Naive thymus-derived CD4-positive, alpha-beta T cell (primary cell): Measurements from ENCODE around the gene HCAR1. TPM values are rescaled to one million over a fixed set of nuclear protein-coding genes. Genes with fewer than 3 reads are reported as not detected.
A peak's percentile ranks its signal among the peaks of the same experiment; 100 is the strongest.

ENCODE experiments used
- ATAC-seq: fragments of 150-1000 bp; cut with Tn5 transposase; 2 replicates; pipeline ENCODE4 v1.10.0; 2021; ENCODE audit warnings: mild to moderate bottlenecking, moderate library complexity
- CTCF ChIA-PET: fragments of 350-600 bp; sonication (Branson Sonifier 250); formaldehyde crosslinking; loops from one replicate; lab custom pipeline; 2021; ENCODE audit warnings: antibody characterized with exemption; lab: Charles Lee
- POLR2A ChIA-PET: fragments of 350-600 bp; sonication (Branson Sonifier 250); formaldehyde crosslinking; loops from one replicate; lab custom pipeline; 2021; ENCODE audit warnings: antibody characterized with exemption, inconsistent platforms; lab: Charles Lee
- DNase-seq, 9 donors: peaks; one replicate each; pipeline versions ENCODE4 v3.0.0 to v3.0.0-alpha.2; 2020 to 2022; ENCODE audit warnings: mixed read lengths in 1 of 9
- H3K27ac ChIP-seq: one replicate; pipeline ENCODE4 v1.7.0; 2013; ENCODE audit warnings: mild to moderate bottlenecking, low read depth, low read length, moderate library complexity
- H3K27me3 ChIP-seq, 2 donors: one replicate each; pipeline ENCODE4 v1.7.0; 2013; ENCODE audit warnings: low read length in 2 of 2, mild to moderate bottlenecking in 2 of 2, moderate library complexity in 2 of 2; ENCODE audit not compliant: control insufficient read depth in 2 of 2, insufficient read depth in 2 of 2
- H3K36me3 ChIP-seq, 3 experiments: 1 replicate in 2 of 3; 2 replicates in 1 of 3; pipeline ENCODE4 v1.7.0; 2013; ENCODE audit warnings: low read length in 3 of 3, mild to moderate bottlenecking in 3 of 3, moderate library complexity in 1 of 3; ENCODE audit not compliant: insufficient read depth in 3 of 3, control insufficient read depth in 2 of 3
- H3K4me1 ChIP-seq, 2 donors: one replicate each; pipeline ENCODE4 v1.7.0; 2013; ENCODE audit warnings: low read length in 2 of 2, mild to moderate bottlenecking in 2 of 2, moderate library complexity in 1 of 2; ENCODE audit not compliant: control insufficient read depth in 2 of 2, insufficient read depth in 2 of 2
- H3K4me3 ChIP-seq: 2 replicates; pipeline ENCODE4 v1.7.0; 2013; ENCODE audit warnings: mild to moderate bottlenecking, low read length
- H3K9me3 ChIP-seq, 3 experiments: 1 replicate in 2 of 3; 2 replicates in 1 of 3; pipeline ENCODE4 v1.7.0; 2013; ENCODE audit warnings: low read length in 3 of 3; ENCODE audit not compliant: control insufficient read depth in 2 of 3
- H3K27ac Mint-ChIP-seq, 9 donors: one replicate each; pipeline ENCODE4 v1.8.0; 2020 to 2022; ENCODE audit warnings: mixed read lengths in 9 of 9, mild to moderate bottlenecking in 8 of 9, moderate library complexity in 5 of 9, inconsistent platforms in 2 of 9
- H3K27me3 Mint-ChIP-seq, 5 donors: one replicate each; pipeline ENCODE4 v1.8.0; 2021 to 2022; ENCODE audit warnings: mixed read lengths in 5 of 5, mild to moderate bottlenecking in 1 of 5
- H3K36me3 Mint-ChIP-seq, 5 donors: one replicate each; pipeline ENCODE4 v1.8.0; 2020 to 2022; ENCODE audit warnings: mixed read lengths in 5 of 5, mild to moderate bottlenecking in 3 of 5, inconsistent platforms in 1 of 5
- H3K4me1 Mint-ChIP-seq, 7 donors: one replicate each; pipeline ENCODE4 v1.8.0; 2020 to 2022; ENCODE audit warnings: mixed read lengths in 7 of 7, mild to moderate bottlenecking in 3 of 7, inconsistent platforms in 1 of 7
- H3K4me3 Mint-ChIP-seq, 10 donors: one replicate each; pipeline ENCODE4 v1.8.0; 2020 to 2022; ENCODE audit warnings: mild to moderate bottlenecking in 10 of 10, mixed read lengths in 10 of 10, moderate library complexity in 6 of 10, inconsistent platforms in 2 of 10
- H3K9me3 Mint-ChIP-seq, 11 donors: one replicate each; pipeline ENCODE4 v1.8.0; 2020 to 2022; ENCODE audit warnings: mixed read lengths in 11 of 11, mild to moderate bottlenecking in 4 of 11, inconsistent platforms in 1 of 11, moderate library complexity in 1 of 11
- intact Hi-C, 2 donors: fragments of 100-400 bp; cut with micrococcal nuclease; formaldehyde crosslinking; loops; one replicate each; pipeline ENCODE4 v1.15.1; 2023
- polyA plus RNA-seq, 2 donors: library from polyadenylated mRNA; unstranded; fragments of 300-500 nt; fragmentation: Illumina TruSeq; gene quantifications; one replicate each; pipeline ENCODE4 v1.2.3, GENCODE V29; 2021
- total RNA-seq, 6 experiments: library from RNA in 5 of 6; stranded (reverse) in 5 of 6; gene quantifications; 1 replicate in 5 of 6; 2 replicates in 1 of 6; pipeline ENCODE4 v1.2.3 and lab custom pipeline; 2021 to 2026

The HCAR1 gene
- total and polyA plus RNA-seq, 7 experiments from 2014 or later, result 0.12 to 2.8 TPM; not detected in 5

DNA sequence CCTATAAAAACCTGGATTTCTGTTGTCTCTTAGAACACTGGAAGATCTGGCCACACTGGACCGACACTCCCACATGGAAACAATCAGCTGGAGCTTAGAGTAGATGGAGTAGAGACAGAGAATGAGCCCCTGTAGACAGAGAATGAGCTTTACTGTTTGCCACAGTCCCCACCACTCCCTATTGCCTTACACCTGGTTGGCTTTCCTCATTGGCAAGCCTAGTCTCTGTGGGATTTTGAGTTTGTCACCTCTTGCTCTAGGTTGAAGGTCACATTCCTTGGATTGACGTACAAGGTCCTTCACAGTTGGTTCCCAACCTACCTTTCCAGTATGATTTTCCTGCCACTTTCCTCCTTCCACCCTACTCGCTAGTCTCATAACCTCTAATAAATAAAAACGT is 2.0 kb upstream of the HCAR1 start:
- ChIA-PET POLR2A (interaction anchor here (0.7 kb wide), 1 partner anchor 10 kb away, joined by 4 read pairs; no protein-coding TSS in a partner anchor), CTCF (no interaction called here)
- H3K36me3 ChIP-seq, result no peaks in the 10 kb centered on the region
- H3K4me3 ChIP-seq, result no peak overlapping the region
- H3K36me3 Mint-ChIP-seq, result peaks cover 0 to 6% (median 0%) of the 10 kb centered on the region in 5 donors
- H3K27ac ChIP-seq, result peak overlapping the region; percentile 23
- no peak for ATAC-seq
- peak overlapping the region; percentile 4 to 83 (median 45) for H3K27ac Mint-ChIP-seq
- peaks cover 0 to 10% (median 0%) of the 10 kb centered on the region in 11 donors for H3K9me3 Mint-ChIP-seq
- no peaks in the 10 kb centered on the region for H3K27me3 ChIP-seq
- no peaks in the 10 kb centered on the region for H3K9me3 ChIP-seq
- H3K4me1 Mint-ChIP-seq, result peaks cover 20 to 63% (median 47%) of the 10 kb centered on the region in 7 donors
- H3K27me3 Mint-ChIP-seq, result peaks cover 0 to 4% (median 0%) of the 10 kb centered on the region in 5 donors
- intact Hi-C loops, result loop anchor here in 1 of 2 donors (5.0 kb wide), 1 partner anchor 85 kb away; no protein-coding TSS in a partner anchor
- no peak for DNase-seq
- peaks cover 0 to 25% of the 10 kb centered on the region in 2 donors for H3K4me1 ChIP-seq
- H3K4me3 Mint-ChIP-seq, result peak overlapping the region in 8 of 10 donors; percentile 17 to 74 (median 68)

DNA sequence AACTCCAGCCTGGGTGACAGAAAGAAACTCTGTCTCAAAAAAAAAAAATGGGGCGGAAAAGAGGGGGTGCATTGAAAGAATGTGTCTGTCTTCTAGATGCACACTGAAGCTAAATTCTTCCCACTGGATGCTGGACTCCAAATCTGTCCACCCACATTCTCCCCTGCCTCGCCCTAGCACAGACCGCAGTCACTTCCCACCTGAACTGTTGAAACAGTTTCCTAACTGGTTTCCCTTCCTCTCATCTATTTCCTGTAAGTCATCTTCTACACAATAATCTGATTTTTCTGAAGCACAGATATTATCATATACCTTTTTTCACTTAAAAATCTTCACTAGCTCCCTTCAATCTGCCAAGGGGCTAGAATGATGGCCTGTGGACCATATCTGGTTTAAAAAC is 1.5 kb upstream of the HCAR1 start:
- peak in 6 of 9 donors; percentile 5 to 53 (median 22) for DNase-seq
- Histone ChIP-seq H3K27me3 (no peaks in the 10 kb centered on the region), H3K4me3 (no peak overlapping the region), H3K36me3 (no peaks in the 10 kb centered on the region), H3K9me3 (no peaks in the 10 kb centered on the region), H3K4me1 (peaks cover 0 to 25% of the 10 kb centered on the region in 2 donors), H3K27ac (peak overlapping the region; percentile 23)
- intact Hi-C loops, result loop anchor here in 1 of 2 donors (5.0 kb wide), 1 partner anchor 85 kb away; no protein-coding TSS in a partner anchor
- H3K27me3 Mint-ChIP-seq, result peaks cover 0 to 4% (median 0%) of the 10 kb centered on the region in 5 donors
- peaks cover 0 to 6% (median 0%) of the 10 kb centered on the region in 5 donors for H3K36me3 Mint-ChIP-seq
- H3K4me3 Mint-ChIP-seq, result peak overlapping the region in 9 of 10 donors; percentile 17 to 74 (median 66)
- ATAC-seq, result peak; percentile 68
- POLR2A ChIA-PET, result no interaction called here
- peak overlapping the region; percentile 4 to 83 (median 45) for H3K27ac Mint-ChIP-seq
- H3K4me1 Mint-ChIP-seq, result peaks cover 20 to 66% (median 47%) of the 10 kb centered on the region in 7 donors
- CTCF ChIA-PET, result no interaction called here
- H3K9me3 Mint-ChIP-seq, result peaks cover 0 to 10% (median 0%) of the 10 kb centered on the region in 11 donors

DNA sequence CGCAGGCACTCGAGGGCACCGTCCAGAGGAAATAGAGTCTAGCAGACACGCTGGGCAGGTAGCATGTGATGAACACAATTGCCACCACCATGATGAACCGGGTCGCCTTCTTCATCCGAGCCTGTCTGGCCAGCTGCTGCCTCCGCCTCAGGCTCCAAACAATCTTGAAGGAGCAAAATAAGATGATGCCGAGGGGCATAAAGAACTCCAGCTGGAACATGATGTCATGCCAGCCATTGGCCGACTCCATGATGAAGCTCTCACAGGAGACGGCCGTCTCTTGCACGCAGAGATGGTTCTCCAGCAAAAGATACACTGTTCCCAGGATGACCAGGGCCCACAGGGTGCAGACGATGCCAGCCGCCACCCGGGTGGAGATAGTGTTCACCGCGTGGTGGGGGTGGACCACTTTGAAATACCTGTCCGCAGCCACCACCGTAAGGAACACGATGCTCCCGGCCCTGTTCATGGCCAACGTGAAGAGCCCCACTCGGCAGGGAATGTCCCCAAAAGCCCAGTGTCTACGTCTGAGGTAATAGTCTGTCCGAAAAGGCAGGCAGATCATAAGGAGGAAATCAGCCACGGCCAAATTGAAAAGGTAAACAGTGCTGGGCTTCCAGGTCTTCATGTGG is 945 bp downstream of the HCAR1 start:
- Histone ChIP-seq H3K4me3 (peak overlapping the region; percentile 31), H3K4me1 (peaks cover 0 to 25% of the 10 kb centered on the region in 2 donors), H3K36me3 (no peaks in the 10 kb centered on the region), H3K27me3 (no peaks in the 10 kb centered on the region), H3K9me3 (no peaks in the 10 kb centered on the region), H3K27ac (no peak overlapping the region)
- CTCF ChIA-PET, result no interaction called here
- DNase-seq (no peak), ATAC-seq (no peak)
- H3K4me3 Mint-ChIP-seq, result peak overlapping the region in 9 of 10 donors; percentile 30 to 78 (median 63)
- POLR2A ChIA-PET, result interaction anchor here (1.0 kb wide), 1 partner anchor 503 kb away, joined by 3 read pairs; the partner anchor contains the start of genes MPHOSPH9 and MTRFR
- peaks cover 0 to 4% (median 0%) of the 10 kb centered on the region in 5 donors for H3K36me3 Mint-ChIP-seq
- intact Hi-C loops, result loop anchor here in 1 of 2 donors (1.0 to 5.0 kb wide), 2 partner anchors 23 to 82 kb away; partner anchors contain the start of gene DENR
- H3K27ac Mint-ChIP-seq, result peak overlapping the region in 8 of 9 donors; percentile 18 to 91 (median 60)
- H3K27me3 Mint-ChIP-seq, result peaks cover 0 to 4% (median 0%) of the 10 kb centered on the region in 5 donors
- H3K9me3 Mint-ChIP-seq, result peaks cover 0 to 5% (median 0%) of the 10 kb centered on the region in 11 donors
- peaks cover 22 to 87% (median 55%) of the 10 kb centered on the region in 7 donors for H3K4me1 Mint-ChIP-seq

DNA sequence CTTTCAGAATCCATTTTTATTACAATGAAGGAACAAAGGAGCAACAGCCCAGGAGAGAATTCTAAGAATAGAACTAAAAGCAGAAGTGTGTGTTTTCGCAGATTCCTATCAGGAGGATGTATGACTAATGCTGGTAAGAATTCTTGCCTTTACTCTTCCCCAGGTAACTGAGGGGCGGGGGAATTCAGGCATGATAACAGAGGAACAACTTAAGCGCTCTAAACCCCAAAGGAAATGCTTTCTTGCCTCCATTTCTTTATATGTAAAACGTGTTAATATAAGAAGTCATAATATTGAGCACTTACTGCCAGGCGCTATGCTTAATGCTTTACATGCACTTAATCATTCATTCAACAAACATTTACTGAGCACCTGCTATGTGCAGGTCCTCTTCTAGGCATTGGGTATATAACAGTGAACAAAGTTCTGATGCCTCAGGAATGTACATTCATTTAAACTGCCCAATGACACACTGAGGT is 4.5 kb downstream of the HCAR1 start:
- H3K27ac Mint-ChIP-seq, result peak overlapping the region in 4 of 9 donors; percentile 17 to 62 (median 38)
- H3K9me3 Mint-ChIP-seq, result no peaks in the 10 kb centered on the region
- no peaks in the 10 kb centered on the region for H3K36me3 ChIP-seq
- CTCF ChIA-PET, result interaction anchor here (0.6 kb wide), 1 partner anchor 381 kb away, joined by 3 read pairs; no protein-coding TSS in a partner anchor
- H3K27ac ChIP-seq, result no peak overlapping the region
- DNase-seq (peak in 1 of 9 donors; percentile 47), ATAC-seq (peak; percentile 69)
- peaks cover 0 to 3% (median 0%) of the 10 kb centered on the region in 5 donors for H3K36me3 Mint-ChIP-seq
- peak overlapping the region in 1 of 10 donors; percentile 57 for H3K4me3 Mint-ChIP-seq
- H3K4me1 Mint-ChIP-seq, result peaks cover 0 to 70% (median 27%) of the 10 kb centered on the region in 7 donors
- no peaks in the 10 kb centered on the region for H3K27me3 ChIP-seq
- H3K4me3 ChIP-seq, result no peak overlapping the region
- peaks cover 0 to 14% of the 10 kb centered on the region in 2 donors for H3K4me1 ChIP-seq
- H3K9me3 ChIP-seq, result no peaks in the 10 kb centered on the region
- POLR2A ChIA-PET, result interaction anchor here (0.5 kb wide), 1 partner anchor 13 kb away, joined by 3 read pairs; no protein-coding TSS in a partner anchor
- intact Hi-C loops, result no loop called here
- H3K27me3 Mint-ChIP-seq, result no peaks in the 10 kb centered on the region

DNA sequence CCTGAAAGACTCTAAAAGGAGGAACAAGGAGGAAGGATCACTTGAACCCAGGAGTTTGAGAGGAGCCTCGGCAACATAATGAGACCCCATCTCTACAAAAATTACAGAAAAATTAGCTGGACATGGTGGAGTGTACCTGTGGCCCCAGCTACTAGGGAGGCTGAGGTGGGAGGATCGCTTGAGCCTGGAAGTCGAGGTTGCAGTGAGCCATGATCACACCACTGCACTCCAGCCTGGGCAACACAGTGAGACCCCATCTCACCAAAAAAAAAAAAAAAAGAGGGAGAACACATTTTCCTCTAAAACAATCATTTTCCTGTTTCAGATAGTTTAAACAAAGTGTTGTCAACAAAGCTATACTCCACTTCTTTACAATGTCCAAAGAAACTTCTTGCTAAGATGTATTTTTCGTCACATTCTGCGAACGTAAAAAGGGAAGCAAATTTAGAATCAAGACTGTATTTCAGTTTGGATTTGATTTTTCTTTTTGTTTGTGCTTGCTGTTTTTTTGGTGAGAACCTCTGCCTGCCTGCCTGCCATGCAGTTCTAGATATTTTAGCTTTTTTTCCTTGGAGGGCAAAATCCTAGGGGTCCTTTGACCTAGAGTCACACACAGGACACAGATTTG is 5.1 kb downstream of the HCAR1 start:
- Mint-ChIP-seq H3K27me3 (no peaks in the 10 kb centered on the region), H3K9me3 (no peaks in the 10 kb centered on the region), H3K36me3 (peaks cover 0 to 4% (median 0%) of the 10 kb centered on the region in 5 donors), H3K4me1 (peaks cover 0 to 69% (median 23%) of the 10 kb centered on the region in 7 donors), H3K4me3 (peak overlapping the region in 1 of 10 donors; percentile 57), H3K27ac (peak overlapping the region in 5 of 9 donors; percentile 17 to 62 (median 28))
- H3K36me3 ChIP-seq, result no peaks in the 10 kb centered on the region
- H3K27me3 ChIP-seq, result no peaks in the 10 kb centered on the region
- no peak overlapping the region for H3K27ac ChIP-seq
- H3K4me3 ChIP-seq, result no peak overlapping the region
- no peak for DNase-seq
- ATAC-seq, result no peak
- peaks cover 0 to 9% of the 10 kb centered on the region in 2 donors for H3K4me1 ChIP-seq
- POLR2A ChIA-PET, result interaction anchor here (0.5 kb wide), 1 partner anchor 13 kb away, joined by 3 read pairs; no protein-coding TSS in a partner anchor
- CTCF ChIA-PET, result interaction anchor here (0.6 kb wide), 1 partner anchor 381 kb away, joined by 3 read pairs; no protein-coding TSS in a partner anchor
- intact Hi-C loops, result no loop called here
- no peaks in the 10 kb centered on the region for H3K9me3 ChIP-seq

DNA sequence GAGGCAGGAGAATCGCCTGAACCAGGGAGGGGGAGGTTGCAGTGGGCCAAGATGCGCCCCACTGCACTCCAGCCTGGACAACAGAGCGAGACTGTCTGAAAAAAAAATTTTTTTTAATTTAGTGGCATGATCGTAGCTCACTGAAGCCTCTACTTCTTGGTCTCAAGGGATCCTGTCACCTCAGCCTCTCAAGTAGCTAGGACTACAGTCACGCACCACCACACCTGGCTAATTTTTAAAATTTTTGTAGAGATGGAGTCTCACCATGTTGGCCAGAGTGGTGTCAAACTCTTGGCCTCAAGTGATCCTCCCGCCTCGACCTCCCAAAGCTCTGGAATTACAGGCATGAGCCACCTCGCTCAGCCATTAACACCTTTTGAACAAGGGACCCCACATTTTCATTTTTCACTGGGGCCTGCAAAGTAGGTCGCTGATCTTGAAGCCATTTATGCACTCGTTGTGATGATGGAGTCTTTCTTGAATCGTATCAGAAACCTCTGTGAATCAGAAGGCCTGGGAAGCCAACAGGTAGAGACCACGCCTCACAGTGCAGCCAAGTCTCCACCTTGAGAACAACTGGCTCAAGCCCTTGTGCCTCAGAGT is 5.9 kb downstream of the HCAR1 start:
- POLR2A ChIA-PET, result no interaction called here
- intact Hi-C loops, result no loop called here

More for the DNA sequence above, 5.9 kb downstream of the HCAR1 start:
- H3K9me3 ChIP-seq, result no peaks in the 10 kb centered on the region
- no peaks in the 10 kb centered on the region for H3K36me3 ChIP-seq
- no peak overlapping the region for H3K27ac ChIP-seq
- H3K27ac Mint-ChIP-seq, result peak overlapping the region in 2 of 9 donors; percentile 3 to 28
- H3K27me3 Mint-ChIP-seq, result no peaks in the 10 kb centered on the region
- H3K4me1 Mint-ChIP-seq, result peaks cover 0 to 65% (median 15%) of the 10 kb centered on the region in 7 donors
- H3K36me3 Mint-ChIP-seq, result peaks cover 0 to 7% (median 0%) of the 10 kb centered on the region in 5 donors
- H3K4me1 ChIP-seq, result peaks cover 0 to 1% of the 10 kb centered on the region in 2 donors
- ATAC-seq (no peak), DNase-seq (no peak)
- CTCF ChIA-PET, result no interaction called here
- no peaks in the 10 kb centered on the region for H3K27me3 ChIP-seq
- no peaks in the 10 kb centered on the region for H3K9me3 Mint-ChIP-seq
- H3K4me3 Mint-ChIP-seq, result no peak overlapping the region
- H3K4me3 ChIP-seq, result no peak overlapping the region
